Immature natural killer cell (primary cell): ENCODE results near the gene DES. TPM values are rescaled to one million over a fixed set of nuclear protein-coding genes. Genes with fewer than 3 reads are reported as not detected.
A peak's percentile ranks its signal among the peaks of the same experiment; 100 is the strongest.

Source experiments
- DNase-seq, 3 donors: peaks; one replicate each; pipeline ENCODE4 v3.0.0; 2022; ENCODE audit warnings: mixed read lengths in 1 of 3
- H3K27ac Mint-ChIP-seq, 6 donors: one replicate each; pipeline ENCODE4 v1.8.0; 2020; ENCODE audit warnings: mixed read lengths in 6 of 6, mild to moderate bottlenecking in 5 of 6, inconsistent platforms in 4 of 6, moderate library complexity in 3 of 6
- H3K27me3 Mint-ChIP-seq, 3 donors: one replicate each; pipeline ENCODE4 v1.8.0; 2020 to 2021; ENCODE audit warnings: low read depth in 3 of 3, mild to moderate bottlenecking in 3 of 3, mixed read lengths in 3 of 3, moderate library complexity in 3 of 3, inconsistent platforms in 1 of 3
- H3K36me3 Mint-ChIP-seq, 3 donors: one replicate each; pipeline ENCODE4 v1.8.0; 2020; ENCODE audit warnings: mixed read lengths in 3 of 3, inconsistent platforms in 2 of 3, mild to moderate bottlenecking in 2 of 3
- H3K4me1 Mint-ChIP-seq, 2 donors: one replicate each; pipeline ENCODE4 v1.8.0; 2020; ENCODE audit warnings: inconsistent platforms in 2 of 2, mild to moderate bottlenecking in 2 of 2, mixed read lengths in 2 of 2, moderate library complexity in 1 of 2
- H3K4me3 Mint-ChIP-seq, 5 donors: one replicate each; pipeline ENCODE4 v1.8.0; 2020; ENCODE audit warnings: mild to moderate bottlenecking in 5 of 5, mixed read lengths in 5 of 5, inconsistent platforms in 3 of 5, moderate library complexity in 3 of 5
- H3K9me3 Mint-ChIP-seq, 6 donors: one replicate each; pipeline ENCODE4 v1.8.0; 2020; ENCODE audit warnings: mild to moderate bottlenecking in 6 of 6, mixed read lengths in 6 of 6, inconsistent platforms in 4 of 6, moderate library complexity in 3 of 6
- polyA plus RNA-seq, 3 donors: library from polyadenylated mRNA; unstranded; fragments of 300-500 nt; fragmentation: Illumina TruSeq; gene quantifications; one replicate each; pipeline ENCODE4 v1.2.3, GENCODE V29; 2021

The DES gene
- polyA plus RNA-seq, 3 donors from 2014 or later = not detected

GRCh38 chr2:219442256-219443015 is 24.3 kb downstream of the DES start:
- no peak overlapping the region for H3K27ac Mint-ChIP-seq
- H3K36me3 Mint-ChIP-seq = peaks cover 0 to 4% (median 0%) of the 10 kb centered on the region in 3 donors
- H3K4me1 Mint-ChIP-seq = peaks cover 8 to 9% of the 10 kb centered on the region in 2 donors
- DNase-seq = no peak
- H3K4me3 Mint-ChIP-seq = peak overlapping the region; percentile 62 to 79 (median 72)
- no peaks in the 10 kb centered on the region for H3K9me3 Mint-ChIP-seq
- peaks cover 7 to 23% (median 12%) of the 10 kb centered on the region in 3 donors for H3K27me3 Mint-ChIP-seq

DNA sequence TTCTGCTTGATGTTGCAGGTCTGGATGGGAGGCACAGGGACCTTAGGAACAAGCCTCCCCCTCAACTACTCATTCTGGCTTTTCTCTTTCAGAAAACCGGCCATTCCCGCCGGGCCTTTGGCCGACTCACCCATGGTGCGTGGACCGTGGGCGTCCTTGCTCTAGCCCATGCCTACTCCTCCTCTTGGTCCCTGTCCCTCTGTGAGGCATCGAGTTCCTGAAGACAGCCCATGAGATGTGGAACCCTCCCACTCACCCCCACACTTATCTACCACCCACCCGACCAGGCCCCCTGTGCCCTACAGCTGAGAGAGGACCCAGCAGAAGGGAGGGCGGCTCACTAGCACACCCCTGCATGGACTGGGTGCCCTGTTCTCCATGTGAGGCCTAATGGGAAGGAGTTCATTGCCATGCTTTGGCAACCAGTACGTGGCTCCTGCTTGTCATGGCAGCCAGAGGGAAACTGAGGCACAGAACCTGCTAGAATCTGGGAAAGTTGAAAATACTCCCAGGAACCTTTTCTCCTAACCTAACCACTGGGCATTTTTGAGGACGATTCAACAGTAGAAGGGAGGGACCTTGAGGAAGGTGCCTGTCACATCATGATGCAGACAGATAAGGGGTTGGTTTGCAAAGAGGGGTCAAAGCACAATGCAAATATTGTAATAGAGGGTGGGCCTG is 25.0 kb downstream of the DES start:
- no peak overlapping the region for H3K27ac Mint-ChIP-seq
- H3K4me3 Mint-ChIP-seq = peak overlapping the region; percentile 62 to 79 (median 72)
- peaks cover 0 to 4% (median 0%) of the 10 kb centered on the region in 3 donors for H3K36me3 Mint-ChIP-seq
- DNase-seq = no peak
- H3K9me3 Mint-ChIP-seq = no peaks in the 10 kb centered on the region
- peaks cover 7 to 23% (median 12%) of the 10 kb centered on the region in 3 donors for H3K27me3 Mint-ChIP-seq
- peaks cover 8 to 9% of the 10 kb centered on the region in 2 donors for H3K4me1 Mint-ChIP-seq

- Mint-ChIP-seq H3K4me1 (peaks cover 8 to 9% of the 10 kb centered on the region in 2 donors), H3K9me3 (no peaks in the 10 kb centered on the region), H3K36me3 (peaks cover 0 to 4% (median 0%) of the 10 kb centered on the region in 3 donors), H3K4me3 (peak overlapping the region in 3 of 5 donors; percentile 29 to 72 (median 72)), H3K27ac (no peak overlapping the region), H3K27me3 (peaks cover 7 to 23% (median 12%) of the 10 kb centered on the region in 3 donors)
- no peak for DNase-seq
Measured at GRCh38 chr2:219443697-219444023, 25.5 kb downstream of the DES start.

- Mint-ChIP-seq H3K9me3 (no peaks in the 10 kb centered on the region), H3K27me3 (peaks cover 7 to 27% (median 12%) of the 10 kb centered on the region in 3 donors), H3K27ac (no peak overlapping the region), H3K4me3 (no peak overlapping the region), H3K36me3 (peaks cover 0 to 4% (median 0%) of the 10 kb centered on the region in 3 donors), H3K4me1 (peaks cover 8 to 9% of the 10 kb centered on the region in 2 donors)
- no peak for DNase-seq
Measured at GRCh38 chr2:219444566-219445091, 26.5 kb downstream of the DES start.

GRCh38 chr2:219445220-219445640 is 27.1 kb downstream of the DES start:
- Mint-ChIP-seq H3K27me3 (peaks cover 7 to 33% (median 8%) of the 10 kb centered on the region in 3 donors), H3K4me3 (no peak overlapping the region)
- DNase-seq = no peak

DNA sequence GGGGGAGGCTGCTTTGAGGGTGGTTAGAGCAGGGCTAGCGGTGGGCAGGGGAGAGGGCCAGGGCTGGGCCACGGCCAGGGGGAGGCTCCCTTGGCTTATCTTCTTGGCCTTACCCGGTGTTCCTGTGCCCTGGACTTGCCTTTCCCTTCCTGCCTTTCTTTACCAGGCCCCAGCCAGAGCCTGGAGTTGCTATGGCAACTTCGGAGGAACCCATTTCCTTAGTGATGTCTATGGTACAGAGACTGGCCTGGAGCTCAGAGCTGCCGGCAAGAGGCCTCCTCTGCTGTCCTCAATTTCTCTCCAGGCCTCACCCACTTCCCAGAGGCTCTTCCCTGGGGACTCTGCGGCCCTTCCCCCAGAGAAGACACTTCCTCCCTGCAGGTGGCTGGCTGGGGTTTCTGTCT is 27.9 kb downstream of the DES start:
- Mint-ChIP-seq H3K36me3 (peaks cover 0 to under 1% (median 0%) of the 10 kb centered on the region in 3 donors), H3K27ac (no peak overlapping the region), H3K4me3 (no peak overlapping the region), H3K4me1 (peaks cover 3 to 6% of the 10 kb centered on the region in 2 donors), H3K9me3 (no peaks in the 10 kb centered on the region), H3K27me3 (peaks cover 7 to 29% (median 8%) of the 10 kb centered on the region in 3 donors)
- no peak for DNase-seq

More at GRCh38 chr2:219445220-219445640, 27.1 kb downstream of the DES start:
- H3K27ac Mint-ChIP-seq = no peak overlapping the region
- peaks cover 0 to 4% (median 0%) of the 10 kb centered on the region in 3 donors for H3K36me3 Mint-ChIP-seq
- H3K4me1 Mint-ChIP-seq = peaks cover 8 to 9% of the 10 kb centered on the region in 2 donors
- no peaks in the 10 kb centered on the region for H3K9me3 Mint-ChIP-seq

GRCh38 chr2:219446689-219447088 is 28.5 kb downstream of the DES start:
- no peak overlapping the region for H3K4me3 Mint-ChIP-seq
- no peak overlapping the region for H3K27ac Mint-ChIP-seq
- H3K9me3 Mint-ChIP-seq = no peaks in the 10 kb centered on the region
- H3K36me3 Mint-ChIP-seq = no peaks in the 10 kb centered on the region
- peaks cover 5 to 25% (median 8%) of the 10 kb centered on the region in 3 donors for H3K27me3 Mint-ChIP-seq
- H3K4me1 Mint-ChIP-seq = peaks cover 0 to 2% of the 10 kb centered on the region in 2 donors
- no peak for DNase-seq

GRCh38 chr2:219447242-219448098 is 29.3 kb downstream of the DES start:
- Mint-ChIP-seq H3K36me3 (no peaks in the 10 kb centered on the region), H3K4me3 (no peak overlapping the region), H3K9me3 (no peaks in the 10 kb centered on the region), H3K27ac (no peak overlapping the region), H3K27me3 (peaks cover 5 to 25% (median 9%) of the 10 kb centered on the region in 3 donors), H3K4me1 (peaks cover 0 to 2% of the 10 kb centered on the region in 2 donors)
- DNase-seq = no peak

- peaks cover 0 to 20% (median 8%) of the 10 kb centered on the region in 3 donors for H3K27me3 Mint-ChIP-seq
- DNase-seq = no peak
- H3K9me3 Mint-ChIP-seq = no peaks in the 10 kb centered on the region
- H3K4me1 Mint-ChIP-seq = no peaks in the 10 kb centered on the region
- no peaks in the 10 kb centered on the region for H3K36me3 Mint-ChIP-seq
- no peak overlapping the region for H3K4me3 Mint-ChIP-seq
- no peak overlapping the region for H3K27ac Mint-ChIP-seq
Measured at GRCh38 chr2:219448099-219448775, 30.1 kb downstream of the DES start.

DNA sequence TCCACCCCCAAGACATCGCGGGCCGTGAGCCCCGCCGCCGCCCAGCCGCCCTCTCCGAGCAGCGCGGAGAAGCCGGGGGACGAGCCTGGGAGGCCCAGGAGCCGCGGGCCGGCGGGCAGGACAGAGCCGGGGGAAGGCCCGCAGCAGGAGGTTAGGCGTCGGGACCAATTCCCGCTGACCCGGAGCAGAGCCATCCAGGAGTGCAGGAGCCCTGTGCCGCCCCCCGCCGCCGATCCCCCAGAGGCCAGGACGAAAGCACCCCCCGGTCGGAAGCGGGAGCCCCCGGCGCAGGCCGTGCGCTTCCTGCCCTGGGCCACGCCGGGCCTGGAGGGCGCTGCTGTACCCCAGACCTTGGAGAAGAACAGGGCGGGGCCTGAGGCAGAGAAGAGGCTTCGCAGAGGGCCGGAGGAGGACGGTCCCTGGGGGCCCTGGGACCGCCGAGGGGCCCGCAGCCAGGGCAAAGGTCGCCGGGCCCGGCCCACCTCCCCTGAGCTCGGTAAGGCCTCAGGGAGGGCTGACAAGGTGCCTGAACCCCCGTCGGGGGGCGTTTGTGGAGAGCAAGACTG is 30.7 kb downstream of the DES start:
- Mint-ChIP-seq H3K27ac (no peak overlapping the region), H3K36me3 (no peaks in the 10 kb centered on the region), H3K9me3 (no peaks in the 10 kb centered on the region), H3K27me3 (peaks cover 0 to 14% (median 4%) of the 10 kb centered on the region in 3 donors), H3K4me3 (no peak overlapping the region), H3K4me1 (no peaks in the 10 kb centered on the region)
- DNase-seq = no peak

DNA sequence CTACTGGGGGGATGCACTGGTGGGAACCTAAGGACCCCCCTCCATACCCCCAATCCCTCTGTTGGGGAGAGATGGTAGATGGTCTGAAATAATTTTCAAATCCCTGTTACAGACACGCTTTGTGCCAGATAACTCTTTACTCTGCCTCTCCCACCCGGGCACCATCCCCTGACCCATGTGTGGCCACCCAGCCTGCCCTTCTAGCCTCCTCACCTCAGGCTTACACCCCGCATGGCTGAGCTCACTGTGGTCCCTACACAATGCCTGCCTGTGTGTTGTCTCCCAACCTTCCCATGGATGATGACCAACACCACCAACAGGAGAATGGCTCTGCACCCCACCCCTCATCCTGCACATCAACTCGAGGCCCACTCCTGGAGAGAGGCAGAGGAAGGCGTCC is 31.4 kb downstream of the DES start:
- no peaks in the 10 kb centered on the region for H3K36me3 Mint-ChIP-seq
- H3K27me3 Mint-ChIP-seq = peaks cover 0 to 14% (median 4%) of the 10 kb centered on the region in 3 donors
- no peak for DNase-seq
- H3K27ac Mint-ChIP-seq = no peak overlapping the region
- no peaks in the 10 kb centered on the region for H3K9me3 Mint-ChIP-seq
- no peaks in the 10 kb centered on the region for H3K4me1 Mint-ChIP-seq
- H3K4me3 Mint-ChIP-seq = peak overlapping the region in 1 of 5 donors; percentile 36

GRCh38 chr2:219451661-219452360 is 33.6 kb downstream of the DES start:
- H3K27me3 Mint-ChIP-seq = peaks cover 0 to 12% (median 5%) of the 10 kb centered on the region in 3 donors

More at GRCh38 chr2:219451661-219452360, 33.6 kb downstream of the DES start:
- H3K36me3 Mint-ChIP-seq = no peaks in the 10 kb centered on the region
- H3K9me3 Mint-ChIP-seq = no peaks in the 10 kb centered on the region
- DNase-seq = no peak
- no peak overlapping the region for H3K4me3 Mint-ChIP-seq
- no peak overlapping the region for H3K27ac Mint-ChIP-seq
- no peaks in the 10 kb centered on the region for H3K4me1 Mint-ChIP-seq
